8988T (cell line): ENCODE data around the gene ERBB4.

Experiments
- DNase-seq: peaks from one replicate; pipeline ENCODE4 v3.0.0; 2011

Gene ERBB4

GRCh38 chr2:212426637-212427412 lies 111.8 kb downstream of the ERBB4 start:
- DNase-seq, result no peak

GRCh38 chr2:212424082-212424481 lies 114.5 kb downstream of the ERBB4 start:
- DNase-seq, result no peak

- DNase-seq, result no peak
Measured at GRCh38 chr2:212423089-212423488, 115.5 kb downstream of the ERBB4 start.

GRCh38 chr2:212421556-212422334 lies 116.9 kb downstream of the ERBB4 start:
- no peak for DNase-seq

DNA sequence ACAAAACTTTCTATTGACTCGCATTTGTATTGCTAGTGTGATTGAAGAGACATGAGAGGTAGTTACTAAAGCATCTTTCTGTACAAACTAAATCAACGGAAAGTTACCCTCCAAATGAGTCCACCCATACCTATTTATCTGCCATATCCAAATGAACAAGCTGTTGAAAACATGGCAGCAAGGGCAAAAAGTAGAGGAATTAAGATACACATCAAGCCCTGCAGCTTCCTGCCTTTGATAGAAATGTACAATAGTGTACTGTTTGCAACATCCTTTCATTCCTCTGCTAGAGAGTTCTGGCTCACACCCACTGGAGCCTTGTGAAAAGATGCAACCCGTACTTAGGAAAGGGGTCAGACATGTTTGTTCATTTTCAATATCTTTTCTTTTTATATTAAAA lies 122.5 kb downstream of the ERBB4 start:
- DNase-seq, result no peak

GRCh38 chr2:212414767-212415211 lies 123.8 kb downstream of the ERBB4 start:
- no peak for DNase-seq

DNA sequence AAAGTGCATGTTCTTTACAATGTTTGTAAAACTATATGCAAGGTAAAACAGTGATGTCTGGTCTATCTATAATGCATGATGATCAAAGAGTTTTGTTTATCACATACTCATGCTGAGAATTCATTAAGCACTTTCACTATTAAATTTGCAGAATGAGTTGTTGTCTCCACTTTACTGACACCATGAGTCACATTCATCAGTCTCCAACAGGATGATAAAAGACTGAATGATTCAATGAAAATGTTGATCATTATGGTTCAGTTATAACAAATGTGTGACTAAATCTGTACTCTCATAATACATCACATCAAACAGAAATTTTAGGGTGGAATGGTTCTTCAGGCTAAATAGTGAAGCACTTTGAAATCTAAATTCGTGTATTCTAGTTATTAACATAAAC lies 129.0 kb downstream of the ERBB4 start:
- no peak for DNase-seq

GRCh38 chr2:212408524-212408923 lies 130.1 kb downstream of the ERBB4 start:
- DNase-seq, result no peak

DNA sequence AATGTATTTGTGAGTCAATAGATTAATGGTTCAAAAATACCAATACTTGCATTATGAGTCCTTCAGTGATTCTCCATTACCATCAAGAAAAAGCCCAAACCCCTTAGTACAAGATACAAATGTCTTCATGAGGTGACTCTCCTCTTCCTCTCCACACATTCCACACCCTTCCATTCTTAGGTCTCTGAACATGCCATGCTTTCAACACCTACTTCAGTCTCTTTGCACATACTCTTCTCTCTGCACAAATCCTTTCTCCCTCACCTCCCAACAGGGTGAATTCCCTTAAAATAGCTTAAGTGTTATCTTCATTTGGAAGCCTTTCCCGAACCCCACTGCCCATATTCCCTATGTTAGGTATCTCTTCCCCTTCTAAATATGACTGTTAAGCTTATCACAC lies 131.9 kb downstream of the ERBB4 start:
- DNase-seq, result no peak

DNA sequence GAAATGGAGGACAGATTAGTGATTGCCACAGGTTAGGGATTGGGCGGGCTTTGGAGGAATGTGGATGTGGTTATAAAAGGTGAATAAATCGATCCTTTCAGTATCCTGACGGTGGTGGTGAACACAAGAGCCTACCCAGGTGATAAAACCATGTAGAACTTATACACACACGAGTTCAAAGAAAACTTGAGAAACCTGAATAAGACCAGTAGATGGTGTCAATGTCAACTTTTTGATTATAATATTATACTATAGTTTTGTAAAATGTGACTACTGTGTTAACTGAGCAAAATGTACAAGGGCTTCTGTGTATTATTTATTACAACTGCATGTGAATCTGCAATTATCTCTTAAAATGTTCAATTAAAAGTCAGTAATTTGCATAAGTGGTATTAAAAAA lies 136.3 kb downstream of the ERBB4 start:
- DNase-seq, result no peak

DNA sequence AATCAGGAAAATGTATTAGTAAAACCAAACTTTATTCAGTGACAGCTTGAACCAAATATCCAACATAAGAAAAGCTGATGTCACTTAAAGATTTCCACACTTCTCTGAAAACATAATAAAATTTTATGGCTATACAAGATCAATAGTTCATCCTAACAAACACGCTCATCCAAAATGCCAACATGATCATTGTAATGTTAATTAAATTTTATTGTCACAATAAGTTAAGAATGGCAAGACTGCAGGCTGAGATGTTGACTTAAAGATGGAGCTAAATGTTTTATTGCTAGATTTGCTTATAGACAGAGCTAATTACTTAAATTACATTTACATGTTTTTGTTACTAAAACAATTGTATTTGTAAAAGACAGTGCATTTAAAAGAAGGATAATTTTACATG lies 140.3 kb downstream of the ERBB4 start:
- no peak for DNase-seq

GRCh38 chr2:212392544-212392943 lies 146.1 kb downstream of the ERBB4 start:
- no peak for DNase-seq

DNA sequence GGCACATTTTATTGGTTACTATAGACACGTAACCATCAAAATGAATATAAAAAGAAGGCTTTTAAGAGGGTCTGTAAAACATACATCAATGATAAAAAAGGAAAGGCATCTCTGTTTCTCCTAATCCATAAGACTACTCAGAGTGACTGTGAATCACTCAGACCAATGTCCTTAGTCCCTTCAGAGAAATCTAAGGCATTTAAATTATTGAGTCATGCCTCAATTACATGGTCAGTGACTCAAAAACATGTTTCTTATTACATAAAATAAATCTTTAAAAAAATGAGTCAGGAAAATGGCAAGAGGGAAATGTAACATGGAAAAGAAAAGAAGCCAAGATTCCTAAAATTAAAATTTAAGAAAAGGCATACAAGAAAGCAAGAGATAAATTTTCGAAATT lies 146.6 kb downstream of the ERBB4 start:
- no peak for DNase-seq

DNA sequence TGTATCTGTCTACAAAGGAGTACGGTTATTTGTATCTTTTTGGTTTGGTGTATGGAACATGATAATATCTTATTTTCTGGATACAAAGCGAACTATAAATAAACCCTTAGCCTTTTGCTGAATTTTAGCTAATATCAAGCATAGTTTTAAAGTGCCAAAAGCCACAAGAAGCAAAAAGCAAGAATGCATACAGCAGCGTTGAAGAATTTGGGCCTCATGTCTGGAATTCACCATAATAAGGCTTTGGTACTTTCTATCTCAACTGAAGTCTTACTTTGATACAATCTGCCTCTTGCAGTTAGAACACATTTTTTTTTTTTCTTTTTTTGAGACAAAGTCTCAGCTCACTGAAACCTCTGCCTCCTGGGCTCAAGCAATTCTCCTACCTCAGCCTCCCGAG lies 151.5 kb downstream of the ERBB4 start:
- DNase-seq, result no peak

DNA sequence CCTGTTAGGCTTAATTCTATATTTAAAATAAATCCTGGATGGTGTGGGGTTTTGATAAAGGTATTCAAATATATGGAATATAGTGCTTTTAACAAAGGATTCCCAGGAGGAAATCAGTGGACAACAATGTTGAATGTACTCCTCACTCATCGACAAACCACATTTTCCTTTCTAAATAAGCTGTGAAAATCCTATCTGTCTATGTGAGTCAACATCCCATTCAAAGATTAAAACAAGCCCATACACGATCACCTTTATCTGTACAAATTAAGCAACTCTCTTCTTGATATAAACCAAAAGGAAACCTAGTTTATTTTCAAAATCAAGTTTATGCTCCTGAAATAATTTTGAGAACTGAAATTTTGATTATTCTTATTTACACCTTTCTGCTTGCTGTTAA lies 153.4 kb downstream of the ERBB4 start:
- DNase-seq, result no peak

- no peak for DNase-seq
Measured at GRCh38 chr2:212384027-212384426, 154.6 kb downstream of the ERBB4 start.

- no peak for DNase-seq
Measured at GRCh38 chr2:212381428-212382102, 157.0 kb downstream of the ERBB4 start.

DNA sequence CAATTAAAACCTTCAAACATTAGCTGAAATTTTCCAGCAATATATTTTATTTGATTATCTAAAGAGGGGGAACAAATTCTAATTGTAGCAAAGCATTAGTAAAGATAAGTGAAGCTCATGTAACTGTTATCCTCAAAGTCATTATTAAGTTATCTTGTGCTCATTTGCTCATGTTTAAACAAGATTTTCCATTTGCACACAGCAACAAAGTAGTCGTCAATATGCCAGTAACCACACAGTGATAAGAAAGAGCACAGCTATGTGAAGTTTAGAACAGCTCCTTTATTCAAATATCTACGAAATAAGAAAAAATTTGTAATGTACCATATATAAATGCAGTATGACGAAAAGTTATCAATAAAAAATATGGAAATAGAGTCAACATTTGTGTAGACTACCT lies 159.5 kb downstream of the ERBB4 start:
- no peak for DNase-seq

DNA sequence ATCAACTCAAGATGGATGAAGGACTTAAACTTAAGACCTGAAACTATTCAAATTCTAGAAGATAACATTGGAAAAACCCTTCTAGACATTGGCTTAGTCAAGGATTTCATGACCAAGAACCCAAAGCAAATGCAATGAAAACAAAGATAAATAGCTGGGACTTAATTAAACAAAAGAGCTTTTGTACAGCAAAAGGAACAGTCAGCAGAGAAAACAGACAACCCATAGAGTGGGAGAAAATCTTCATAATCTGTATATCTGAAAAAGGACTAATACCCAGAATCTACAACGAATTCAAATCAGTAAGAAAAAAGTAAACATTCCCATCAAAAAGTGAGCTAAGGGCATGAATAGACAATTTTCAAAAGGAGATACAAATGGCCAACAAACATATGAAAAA lies 171.2 kb downstream of the ERBB4 start:
- DNase-seq, result no peak

DNA sequence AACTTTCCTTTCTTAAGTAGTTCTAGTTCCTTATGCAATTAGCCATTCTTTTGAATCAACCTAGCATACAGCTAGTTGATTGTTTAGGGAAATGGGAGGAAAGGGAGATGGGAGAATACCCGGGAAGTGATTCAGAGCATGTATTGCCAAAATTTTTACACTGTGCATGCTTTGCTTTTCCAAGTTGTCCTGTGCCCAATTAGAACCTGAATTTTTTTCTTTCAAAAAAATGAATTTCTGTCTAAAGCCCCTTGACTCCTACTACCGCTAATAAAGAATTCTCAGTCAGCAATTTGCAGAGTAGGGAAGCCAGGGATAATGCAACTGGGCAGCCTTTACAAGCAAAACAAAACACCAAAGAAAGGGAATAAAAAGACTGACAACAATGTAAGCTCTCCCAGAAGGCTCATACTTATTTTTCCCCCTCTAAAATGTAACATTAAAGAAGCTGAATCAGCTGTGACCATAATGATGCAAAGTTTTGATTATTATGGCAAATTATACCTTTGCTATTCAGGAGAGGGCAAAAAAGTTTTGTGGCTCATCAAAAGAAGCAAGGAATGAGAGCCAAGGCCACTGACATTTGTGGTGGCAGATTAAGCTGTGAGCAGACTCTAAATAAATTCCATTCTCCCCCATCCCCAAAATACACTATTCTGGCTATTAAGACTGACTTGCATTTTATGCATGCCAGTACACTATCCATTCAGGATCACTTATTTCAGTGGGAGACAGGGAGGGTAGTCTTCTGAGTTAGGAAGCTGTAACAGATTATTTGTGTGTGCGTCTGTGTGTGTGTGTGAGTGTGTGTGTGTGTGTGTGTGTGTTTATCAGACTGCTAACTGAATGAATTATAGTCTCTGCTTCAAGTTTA lies 174.3 kb downstream of the ERBB4 start:
- DNase-seq, result no peak

- DNase-seq, result no peak
Measured at GRCh38 chr2:212361174-212361756, 177.3 kb downstream of the ERBB4 start.

GRCh38 chr2:212360068-212360460 lies 178.5 kb downstream of the ERBB4 start:
- no peak for DNase-seq
